RWPE1 (cell line): Measurements from ENCODE around the gene ACY1.
A peak's percentile ranks its signal among the peaks of the same experiment; 100 is the strongest.

Experiments used
- CTCF ChIA-PET: fragments of 350-600 bp; sonication (Branson Sonifier 250); formaldehyde crosslinking; extraction: SDS; loops from one replicate; lab custom pipeline; 2021; lab: Yijun Ruan, JAX
- POLR2A ChIA-PET: fragments of 400-600 bp; formaldehyde crosslinking; extraction: SDS; loops from one replicate; lab custom pipeline; 2020; ENCODE audit warnings: antibody characterized with exemption; ENCODE audit not compliant: low non-redundant PET; lab: Yijun Ruan, JAX
- DNase-seq: peaks from one replicate; pipeline ENCODE4 v3.0.0; 2012; ENCODE audit warnings: low spot score
- H3K27ac ChIP-seq: fragments of 450-650 bp; 2 replicates; pipeline ENCODE4 v1.5.1; 2017
- TF ChIP-seq, protein P1 (sequence below): fragments of 450-650 bp; conservative IDR thresholded peaks from 2 replicates; pipeline ENCODE4 v1.5.1; 2017; ENCODE audit warnings: low read depth, mild to moderate bottlenecking

Gene ACY1

GRCh38 chr3:51946796-51947195, 36.5 kb upstream of the ACY1 start:
- DNase-seq, result no peak
- TF ChIP-seq, protein P1, sequence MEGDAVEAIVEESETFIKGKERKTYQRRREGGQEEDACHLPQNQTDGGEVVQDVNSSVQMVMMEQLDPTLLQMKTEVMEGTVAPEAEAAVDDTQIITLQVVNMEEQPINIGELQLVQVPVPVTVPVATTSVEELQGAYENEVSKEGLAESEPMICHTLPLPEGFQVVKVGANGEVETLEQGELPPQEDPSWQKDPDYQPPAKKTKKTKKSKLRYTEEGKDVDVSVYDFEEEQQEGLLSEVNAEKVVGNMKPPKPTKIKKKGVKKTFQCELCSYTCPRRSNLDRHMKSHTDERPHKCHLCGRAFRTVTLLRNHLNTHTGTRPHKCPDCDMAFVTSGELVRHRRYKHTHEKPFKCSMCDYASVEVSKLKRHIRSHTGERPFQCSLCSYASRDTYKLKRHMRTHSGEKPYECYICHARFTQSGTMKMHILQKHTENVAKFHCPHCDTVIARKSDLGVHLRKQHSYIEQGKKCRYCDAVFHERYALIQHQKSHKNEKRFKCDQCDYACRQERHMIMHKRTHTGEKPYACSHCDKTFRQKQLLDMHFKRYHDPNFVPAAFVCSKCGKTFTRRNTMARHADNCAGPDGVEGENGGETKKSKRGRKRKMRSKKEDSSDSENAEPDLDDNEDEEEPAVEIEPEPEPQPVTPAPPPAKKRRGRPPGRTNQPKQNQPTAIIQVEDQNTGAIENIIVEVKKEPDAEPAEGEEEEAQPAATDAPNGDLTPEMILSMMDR, result no peak
- POLR2A ChIA-PET, result no interaction called here
- CTCF ChIA-PET, result interaction anchor here (1.0 kb wide), 1 partner anchor 10 kb away, joined by 3 read pairs; no protein-coding TSS in a partner anchor
- no peak overlapping the region for H3K27ac ChIP-seq

DNA sequence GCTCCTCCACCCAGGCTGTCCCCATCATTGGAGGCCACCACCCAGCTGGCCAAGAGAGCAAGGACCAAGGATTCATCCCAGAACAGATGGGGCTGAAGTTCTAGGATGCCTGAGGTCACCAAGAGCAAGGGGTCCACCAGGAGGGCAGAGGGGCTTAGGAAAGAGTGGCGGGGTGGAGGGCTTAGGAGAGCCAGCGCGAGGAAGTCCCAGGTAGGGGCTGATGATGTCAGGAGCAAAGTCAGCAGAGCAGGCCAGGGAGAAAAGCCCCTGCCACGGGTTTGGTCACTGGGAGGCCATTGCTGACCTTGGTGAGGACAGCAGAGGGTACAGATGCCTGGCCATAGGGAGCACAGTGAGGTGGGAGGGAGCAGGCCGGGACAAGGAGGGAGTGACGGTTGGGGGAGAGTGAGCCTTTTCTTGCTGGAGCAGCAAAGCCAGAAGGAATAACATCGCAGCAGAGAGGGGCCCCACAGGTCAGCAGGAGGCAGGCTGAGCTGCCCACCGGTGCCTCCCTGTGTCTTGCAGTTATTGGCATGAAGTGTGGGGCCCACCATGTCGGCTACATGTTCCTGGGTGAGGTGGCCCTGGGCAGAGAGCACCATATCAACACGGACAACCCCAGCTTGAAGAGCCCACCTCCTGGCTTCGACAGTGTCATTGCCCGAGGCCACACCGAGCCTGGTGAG, 36.0 kb upstream of the ACY1 start:
- CTCF ChIA-PET, result interaction anchor here (0.5 to 1.0 kb wide), 3 partner anchors 10 to 709 kb away, joined by 3 to 4 read pairs (median 3); no protein-coding TSS in a partner anchor
- POLR2A ChIA-PET, result no interaction called here
- TF ChIP-seq, protein P1, result no peak
- no peak overlapping the region for H3K27ac ChIP-seq
- no peak for DNase-seq

- TF ChIP-seq, protein P1, result no peak
- ChIA-PET CTCF (interaction anchor here (0.5 to 0.6 kb wide), 2 partner anchors 197 to 708 kb away, joined by 3 to 4 read pairs; no protein-coding TSS in a partner anchor), POLR2A (no interaction called here)
- DNase-seq, result no peak
- H3K27ac ChIP-seq, result no peak overlapping the region
These were observed 35.2 kb upstream of the ACY1 start for GRCh38 chr3:51948016-51948580.

DNA sequence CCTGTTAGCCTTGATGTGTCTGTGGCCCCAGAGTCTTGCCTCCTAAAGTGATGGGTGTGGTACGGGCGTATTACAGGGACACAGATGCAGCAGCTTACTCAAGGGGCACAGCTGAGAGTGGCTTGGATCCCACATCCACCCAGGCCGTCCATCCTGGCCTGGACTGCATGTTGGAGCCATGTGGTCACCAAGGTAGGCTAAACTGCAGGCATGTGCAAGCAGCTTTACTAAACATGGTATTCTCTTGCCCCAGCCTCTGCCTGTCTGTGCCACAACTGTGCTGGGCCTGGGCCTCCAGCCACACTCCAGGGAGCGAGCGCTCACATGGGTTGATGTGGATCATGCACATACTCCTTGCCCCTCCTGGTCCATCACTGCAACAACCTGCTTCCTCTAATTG, 34.2 kb upstream of the ACY1 start:
- CTCF ChIA-PET, result no interaction called here

DNA sequence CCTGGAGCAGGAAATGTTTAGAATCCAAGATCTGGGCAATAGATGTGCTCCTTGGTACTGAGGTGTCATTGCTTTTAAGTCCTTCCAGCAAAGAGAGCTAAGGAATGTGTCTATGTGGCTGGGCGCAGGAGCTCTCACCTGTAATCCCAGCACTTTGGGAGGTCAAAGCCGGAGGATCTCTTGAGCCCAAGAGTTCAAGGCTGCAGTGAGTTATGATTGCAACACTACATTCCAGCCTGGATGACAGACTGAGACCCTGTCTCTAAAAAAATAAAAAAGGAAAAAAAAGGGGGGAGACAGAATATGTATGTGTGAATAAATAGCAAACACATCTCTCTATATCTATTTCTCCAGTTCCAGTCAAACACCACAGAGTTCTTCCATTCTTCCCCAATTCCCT, 32.4 kb upstream of the ACY1 start:
- CTCF ChIA-PET, result no interaction called here
- TF ChIP-seq, protein P1, result no peak
- POLR2A ChIA-PET, result no interaction called here
- no peak overlapping the region for H3K27ac ChIP-seq
- no peak for DNase-seq

More for the DNA sequence above, 34.2 kb upstream of the ACY1 start:
- DNase-seq, result no peak
- TF ChIP-seq, protein P1, result no peak
- POLR2A ChIA-PET, result no interaction called here
- no peak overlapping the region for H3K27ac ChIP-seq

- POLR2A ChIA-PET, result no interaction called here
- TF ChIP-seq, protein P1, result no peak
- peak; percentile 56 for DNase-seq
- H3K27ac ChIP-seq, result peak overlapping the region; percentile 49; the same call in 1 of the 2 replicates
- CTCF ChIA-PET, result interaction anchor here (0.6 kb wide), 1 partner anchor 226 kb away, joined by 4 read pairs; no protein-coding TSS in a partner anchor
These were observed 29.9 kb upstream of the ACY1 start for GRCh38 chr3:51953445-51953844.
